B cell (primary cell): ENCODE measurements around the gene MEGF11. TPM values are rescaled to one million over a fixed set of nuclear protein-coding genes. Genes with fewer than 3 reads are reported as not detected.

ENCODE experiments used
- ATAC-seq: fragments of 200-7000 bp; cut with Tn5 transposase; one replicate; pipeline ENCODE4 v1.10.0; 2021; ENCODE audit warnings: low read depth, mild to moderate bottlenecking, moderate number of reproducible peaks, moderate library complexity
- CTCF ChIA-PET: fragments of 350-600 bp; sonication (Branson Sonifier 250); formaldehyde crosslinking; loops from one replicate; lab custom pipeline; 2021; ENCODE audit warnings: antibody characterized with exemption, inconsistent platforms; lab: Charles Lee
- POLR2A ChIA-PET: fragments of 350-600 bp; sonication (Branson Sonifier 250); formaldehyde crosslinking; loops from one replicate; lab custom pipeline; 2021; ENCODE audit warnings: antibody characterized with exemption; lab: Charles Lee
- DNase-seq: peaks from one replicate; pipeline ENCODE4 v3.0.0; 2013
- H2AFZ ChIP-seq: 2 replicates; pipeline ENCODE4 v1.6.1; 2012; ENCODE audit warnings: mild to moderate bottlenecking, low read depth, low read length; ENCODE audit not compliant: insufficient read depth, poor library complexity, severe bottlenecking
- H3K27ac ChIP-seq, 2 donors: 1 replicate in 1 of 2; 2 replicates in 1 of 2; pipeline ENCODE4 v1.5.1; 2012 to 2013; ENCODE audit warnings: low read length in 2 of 2, mild to moderate bottlenecking in 2 of 2, moderate library complexity in 1 of 2
- H3K27me3 ChIP-seq, 4 experiments: fragments of 200-600 bp in 1 of 4; sonication (generic) in 1 of 4; replicated peaks in 1 of 4; 1 replicate in 2 of 4; 2 replicates in 2 of 4; pipeline versions ENCODE4 v1.6.1 to v1.7.0; 2013 to 2016; ENCODE audit warnings: low read length in 3 of 4, mild to moderate bottlenecking in 2 of 4, mixed read lengths in 1 of 4, moderate library complexity in 1 of 4; ENCODE audit not compliant: insufficient read depth in 4 of 4, control insufficient read depth in 3 of 4; ENCODE audit errors: control extremely low read depth in 1 of 4
- H3K36me3 ChIP-seq, 2 experiments: replicated peaks in 1 of 2; 1 replicate in 1 of 2; 2 replicates in 1 of 2; pipeline versions ENCODE4 v1.6.1 to v1.7.1; 2013; ENCODE audit warnings: low read length in 1 of 2; ENCODE audit not compliant: insufficient read depth in 2 of 2, control insufficient read depth in 1 of 2; ENCODE audit errors: control extremely low read depth in 1 of 2, extremely low read depth in 1 of 2
- H3K4me1 ChIP-seq, 2 donors: fragments of 200-600 bp in 1 of 2; sonication (generic) in 1 of 2; 1 replicate in 1 of 2; 2 replicates in 1 of 2; pipeline versions ENCODE4 v1.5.1 to v1.6.1; 2013 to 2017; ENCODE audit warnings: low read length in 2 of 2; ENCODE audit not compliant: control insufficient read depth in 2 of 2, insufficient read depth in 2 of 2
- H3K4me2 ChIP-seq: replicated peaks from 2 replicates; pipeline ENCODE3; 2012; ENCODE audit warnings: mild to moderate bottlenecking, low read depth, low read length; ENCODE audit not compliant: poor library complexity, severe bottlenecking
- H3K4me3 ChIP-seq, 5 experiments: fragments of 200-600 bp in 1 of 5; sonication (generic) in 1 of 5; 1 replicate in 3 of 5; 2 replicates in 2 of 5; pipeline versions ENCODE4 v1.5.1 to v1.7.0; 2011 to 2016; ENCODE audit warnings: low read length in 4 of 5, mild to moderate bottlenecking in 4 of 5, low read depth in 2 of 5, control low read depth in 1 of 5, moderate library complexity in 1 of 5; ENCODE audit not compliant: insufficient read depth in 1 of 5; ENCODE audit errors: control extremely low read depth in 1 of 5, extremely low read depth in 1 of 5
- H3K79me2 ChIP-seq: fragments of 200-600 bp; sonication (generic); one replicate; pipeline ENCODE4 v1.6.0; 2016; ENCODE audit warnings: low read length; ENCODE audit not compliant: control insufficient read depth, insufficient read depth
- H3K9ac ChIP-seq: fragments of 200-600 bp; sonication (generic); 2 replicates; pipeline ENCODE4 v1.6.1; 2017; ENCODE audit warnings: mild to moderate bottlenecking, low read length, moderate library complexity
- H3K9me3 ChIP-seq, 3 donors: one replicate each; pipeline versions ENCODE4 v1.6.1 to v1.7.1; 2013; ENCODE audit warnings: low read length in 2 of 3; ENCODE audit not compliant: control insufficient read depth in 2 of 3, insufficient read depth in 1 of 3; ENCODE audit errors: control extremely low read depth in 1 of 3
- H4K20me1 ChIP-seq: 2 replicates; pipeline ENCODE4 v1.6.0; 2012; ENCODE audit warnings: mild to moderate bottlenecking, low read length; ENCODE audit not compliant: insufficient read depth, control insufficient read depth, poor library complexity, severe bottlenecking
- H3K27ac Mint-ChIP-seq: one replicate; pipeline ENCODE4 v1.8.0; 2021; ENCODE audit warnings: mixed read lengths
- H3K27me3 Mint-ChIP-seq: one replicate; pipeline ENCODE4 v1.8.0; 2021; ENCODE audit warnings: mixed read lengths
- H3K4me1 Mint-ChIP-seq: one replicate; pipeline ENCODE4 v1.8.0; 2021; ENCODE audit warnings: mixed read lengths
- H3K4me3 Mint-ChIP-seq: one replicate; pipeline ENCODE4 v1.8.0; 2021; ENCODE audit warnings: mixed read lengths
- H3K9me3 Mint-ChIP-seq: one replicate; pipeline ENCODE4 v1.8.0; 2022; ENCODE audit warnings: mixed read lengths; ENCODE audit not compliant: insufficient read depth
- CTCF ChIP-seq: fragments of 200-600 bp; IDR thresholded peaks from one replicate; pipeline ENCODE4 v1.8.0; 2022; ENCODE audit warnings: antibody characterized with exemption, mild to moderate bottlenecking
- EZH2 ChIP-seq: IDR thresholded peaks from 2 replicates; pipeline ENCODE4 v1.6.1; 2012; ENCODE audit warnings: borderline replicate concordance, low read depth, mild to moderate bottlenecking, moderate library complexity, low read length; ENCODE audit not compliant: insufficient read depth, poor library complexity, severe bottlenecking
- WGBS: methylation state at CpG from one replicate; pipeline ENCODE4 v1.1.5; 2013; ENCODE audit warnings: missing lambda C conversion rate; ENCODE audit not compliant: insufficient coverage; 5-methylcytosine and 5-hydroxymethylcytosine counted together
- intact Hi-C: fragments of 100-400 bp; cut with micrococcal nuclease; formaldehyde crosslinking; loops from one replicate; pipeline ENCODE4 v1.10.0; 2022
- polyA plus RNA-seq: library from polyadenylated mRNA; depleted of rRNA; stranded (reverse); fragments of >200 nt; gene quantifications from 2 replicates; pipeline ENCODE4 v1.2.3, GENCODE V29; 2012
- total RNA-seq, 2 donors: library from RNA; stranded (reverse); fragments of 120-200 nt in 1 of 2; gene quantifications; 1 replicate in 1 of 2; 2 replicates in 1 of 2; pipeline versions ENCODE4 v1.2.3 to v1.2.4, GENCODE V29; 2013 to 2022

Gene MEGF11
- total and polyA plus RNA-seq, 2 donors (not counting 1 experiment from before 2014, with no cell fraction given), result 0.04 to 0.34 TPM

- H3K27me3 Mint-ChIP-seq, result peaks cover 37% of the 10 kb centered on the region
- H2AFZ ChIP-seq, result no peak overlapping the region
- no peaks in the 10 kb centered on the region for H3K9me3 Mint-ChIP-seq
- no peak overlapping the region for H3K9ac ChIP-seq
- TF ChIP-seq CTCF, result no peak
- no peak for TF ChIP-seq EZH2
- CTCF ChIA-PET, result no interaction called here
- POLR2A ChIA-PET, result no interaction called here
- H3K27ac ChIP-seq, result no peak overlapping the region
- no peak for ATAC-seq
- no peak overlapping the region for H3K4me3 ChIP-seq
- peaks cover 0 to 14% (median 2%) of the 10 kb centered on the region in 4 experiments for H3K27me3 ChIP-seq
- H3K4me1 ChIP-seq, result no peaks in the 10 kb centered on the region
- H3K4me3 Mint-ChIP-seq, result no peak overlapping the region
- no peaks in the 10 kb centered on the region for H3K9me3 ChIP-seq
- no peak for DNase-seq
- WGBS, result 83% methylated on average over 2 of the region's 4 CpGs
- no peaks in the 10 kb centered on the region for H3K4me1 Mint-ChIP-seq
- no peak overlapping the region for H3K27ac Mint-ChIP-seq
- intact Hi-C loops, result no loop called here
- H3K4me2 ChIP-seq, result no peak overlapping the region
- H4K20me1 ChIP-seq, result no peaks in the 10 kb centered on the region
- no peaks in the 10 kb centered on the region for H3K79me2 ChIP-seq
- no peaks in the 10 kb centered on the region for H3K36me3 ChIP-seq
Measured at GRCh38 chr15:66076591-66077319, 176.8 kb downstream of the MEGF11 start.

- H3K27me3 Mint-ChIP-seq, result peaks cover 37% of the 10 kb centered on the region
- WGBS, result 93% methylated on average over 1 of the region's 1 CpG
- H3K9me3 Mint-ChIP-seq, result no peaks in the 10 kb centered on the region
Measured at GRCh38 chr15:66075947-66076346, 177.6 kb downstream of the MEGF11 start.

More at GRCh38 chr15:66075947-66076346, 177.6 kb downstream of the MEGF11 start:
- ATAC-seq (no peak), DNase-seq (no peak)
- Histone ChIP-seq H3K9ac (no peak overlapping the region), H3K4me1 (no peaks in the 10 kb centered on the region), H3K4me2 (no peak overlapping the region), H3K27ac (no peak overlapping the region), H4K20me1 (no peaks in the 10 kb centered on the region), H3K27me3 (peaks cover 0 to 14% (median 2%) of the 10 kb centered on the region in 4 experiments), H3K4me3 (no peak overlapping the region), H3K9me3 (no peaks in the 10 kb centered on the region), H3K36me3 (no peaks in the 10 kb centered on the region), H2AFZ (no peak overlapping the region), H3K79me2 (no peaks in the 10 kb centered on the region)
- TF ChIP-seq CTCF (no peak), EZH2 (no peak)
- POLR2A ChIA-PET, result no interaction called here
- Mint-ChIP-seq H3K27ac (no peak overlapping the region), H3K4me1 (no peaks in the 10 kb centered on the region), H3K4me3 (no peak overlapping the region)
- CTCF ChIA-PET, result no interaction called here
- intact Hi-C loops, result no loop called here
